ENCODE data around the gene FGF14.
A peak's percentile ranks its signal among the peaks of the same experiment; 100 is the strongest.

The FGF14 gene

GRCh38 chr13:102328909-102329308, 72.9 kb downstream of the FGF14 start:
- Mint-ChIP-seq H3K4me3 (no peak overlapping the region), H3K4me1 (no peaks in the 10 kb centered on the region), H3K9me3 (no peaks in the 10 kb centered on the region), H3K36me3 (no peaks in the 10 kb centered on the region), H3K27ac (no peak overlapping the region)
- DNase-seq (ENCODE audit: low spot score in 2 of 2) (no peak), ATAC-seq (no peak)

GRCh38 chr13:102327119-102327617, 74.7 kb downstream of the FGF14 start:
- no peak overlapping the region for H3K4me3 Mint-ChIP-seq
- no peaks in the 10 kb centered on the region for H3K36me3 Mint-ChIP-seq
- ATAC-seq (no peak), DNase-seq (ENCODE audit: low spot score in 2 of 2) (no peak)
- H3K27ac Mint-ChIP-seq: no peak overlapping the region
- H3K9me3 Mint-ChIP-seq: no peaks in the 10 kb centered on the region
- no peaks in the 10 kb centered on the region for H3K4me1 Mint-ChIP-seq

GRCh38 chr13:102326381-102327118, 75.3 kb downstream of the FGF14 start:
- DNase-seq (ENCODE audit: low spot score in 2 of 2) (no peak), ATAC-seq (no peak)
- H3K4me1 Mint-ChIP-seq: no peaks in the 10 kb centered on the region
- H3K4me3 Mint-ChIP-seq: no peak overlapping the region
- H3K27ac Mint-ChIP-seq: no peak overlapping the region
- H3K36me3 Mint-ChIP-seq: no peaks in the 10 kb centered on the region
- no peaks in the 10 kb centered on the region for H3K9me3 Mint-ChIP-seq

- Mint-ChIP-seq H3K36me3 (no peaks in the 10 kb centered on the region), H3K27ac (no peak overlapping the region), H3K9me3 (no peaks in the 10 kb centered on the region), H3K4me3 (no peak overlapping the region), H3K4me1 (no peaks in the 10 kb centered on the region)
- ATAC-seq (no peak), DNase-seq (ENCODE audit: low spot score in 2 of 2) (no peak)
These were observed 76.5 kb downstream of the FGF14 start for GRCh38 chr13:102325321-102325720.

GRCh38 chr13:102323505-102323904, 78.3 kb downstream of the FGF14 start:
- Mint-ChIP-seq H3K36me3 (no peaks in the 10 kb centered on the region), H3K9me3 (no peaks in the 10 kb centered on the region), H3K4me1 (no peaks in the 10 kb centered on the region), H3K4me3 (no peak overlapping the region), H3K27ac (no peak overlapping the region)
- no peak for ATAC-seq
- no peak for DNase-seq (ENCODE audit: low spot score in 2 of 2)

- Mint-ChIP-seq H3K27ac (no peak overlapping the region), H3K9me3 (no peaks in the 10 kb centered on the region), H3K36me3 (no peaks in the 10 kb centered on the region), H3K4me3 (no peak overlapping the region), H3K4me1 (no peaks in the 10 kb centered on the region)
- DNase-seq (ENCODE audit: low spot score in 2 of 2) (no peak), ATAC-seq (no peak)
These were observed 78.8 kb downstream of the FGF14 start for GRCh38 chr13:102323012-102323411.

GRCh38 chr13:102322211-102322610, 79.6 kb downstream of the FGF14 start:
- no peak for ATAC-seq
- Mint-ChIP-seq H3K27ac (no peak overlapping the region), H3K4me1 (no peaks in the 10 kb centered on the region), H3K4me3 (no peak overlapping the region), H3K9me3 (no peaks in the 10 kb centered on the region), H3K36me3 (no peaks in the 10 kb centered on the region)
- no peak for DNase-seq (ENCODE audit: low spot score in 2 of 2)

- H3K27ac Mint-ChIP-seq: no peak overlapping the region
- H3K4me3 Mint-ChIP-seq: no peak overlapping the region
- H3K36me3 Mint-ChIP-seq: no peaks in the 10 kb centered on the region
- DNase-seq (ENCODE audit: low spot score in 2 of 2) (no peak), ATAC-seq (peak; percentile 21)
- no peaks in the 10 kb centered on the region for H3K9me3 Mint-ChIP-seq
- H3K4me1 Mint-ChIP-seq: peaks cover under 1% of the 10 kb centered on the region
These were observed 83.6 kb downstream of the FGF14 start for GRCh38 chr13:102318233-102318632.

GRCh38 chr13:102317593-102317992, 84.3 kb downstream of the FGF14 start:
- no peak overlapping the region for H3K4me3 Mint-ChIP-seq
- H3K9me3 Mint-ChIP-seq: no peaks in the 10 kb centered on the region
- no peak overlapping the region for H3K27ac Mint-ChIP-seq
- DNase-seq (ENCODE audit: low spot score in 2 of 2) (no peak), ATAC-seq (no peak)
- H3K4me1 Mint-ChIP-seq: peaks cover 6% of the 10 kb centered on the region
- no peaks in the 10 kb centered on the region for H3K36me3 Mint-ChIP-seq

GRCh38 chr13:102316732-102317131, 85.1 kb downstream of the FGF14 start:
- Mint-ChIP-seq H3K4me1 (peaks cover 6% of the 10 kb centered on the region), H3K36me3 (no peaks in the 10 kb centered on the region), H3K9me3 (no peaks in the 10 kb centered on the region), H3K4me3 (no peak overlapping the region), H3K27ac (no peak overlapping the region)
- DNase-seq (ENCODE audit: low spot score in 2 of 2): no peak
- ATAC-seq: no peak

GRCh38 chr13:102312841-102313240, 89.0 kb downstream of the FGF14 start:
- no peak overlapping the region for H3K4me3 Mint-ChIP-seq
- no peaks in the 10 kb centered on the region for H3K36me3 Mint-ChIP-seq
- ATAC-seq (no peak), DNase-seq (ENCODE audit: low spot score in 2 of 2) (no peak)
- peaks cover 6% of the 10 kb centered on the region for H3K4me1 Mint-ChIP-seq
- H3K9me3 Mint-ChIP-seq: no peaks in the 10 kb centered on the region
- H3K27ac Mint-ChIP-seq: no peak overlapping the region

- Mint-ChIP-seq H3K36me3 (no peaks in the 10 kb centered on the region), H3K27ac (no peak overlapping the region), H3K9me3 (no peaks in the 10 kb centered on the region), H3K4me1 (peaks cover 6% of the 10 kb centered on the region), H3K4me3 (no peak overlapping the region)
- no peak for DNase-seq (ENCODE audit: low spot score in 2 of 2)
- no peak for ATAC-seq
These were observed 89.9 kb downstream of the FGF14 start for GRCh38 chr13:102311901-102312300.

GRCh38 chr13:102311419-102311796, 90.4 kb downstream of the FGF14 start:
- Mint-ChIP-seq H3K4me1 (peaks cover 6% of the 10 kb centered on the region), H3K36me3 (no peaks in the 10 kb centered on the region), H3K27ac (no peak overlapping the region), H3K9me3 (no peaks in the 10 kb centered on the region), H3K4me3 (no peak overlapping the region)
- DNase-seq (ENCODE audit: low spot score in 2 of 2): no peak
- no peak for ATAC-seq

- no peak for ATAC-seq
- DNase-seq (ENCODE audit: low spot score in 2 of 2): no peak
- Mint-ChIP-seq H3K4me3 (no peak overlapping the region), H3K4me1 (peaks cover 6% of the 10 kb centered on the region), H3K9me3 (no peaks in the 10 kb centered on the region), H3K36me3 (no peaks in the 10 kb centered on the region), H3K27ac (no peak overlapping the region)
These were observed 91.0 kb downstream of the FGF14 start for GRCh38 chr13:102310691-102311418.

GRCh38 chr13:102309110-102309509, 92.7 kb downstream of the FGF14 start:
- Mint-ChIP-seq H3K36me3 (no peaks in the 10 kb centered on the region), H3K4me3 (no peak overlapping the region), H3K9me3 (no peaks in the 10 kb centered on the region), H3K4me1 (peaks cover 6% of the 10 kb centered on the region), H3K27ac (no peak overlapping the region)
- peak; percentile 27 for ATAC-seq
- no peak for DNase-seq (ENCODE audit: low spot score in 2 of 2)

GRCh38 chr13:102302534-102302933, 99.3 kb downstream of the FGF14 start:
- Mint-ChIP-seq H3K27ac (no peak overlapping the region), H3K36me3 (no peaks in the 10 kb centered on the region), H3K4me1 (no peaks in the 10 kb centered on the region), H3K4me3 (no peak overlapping the region), H3K9me3 (no peaks in the 10 kb centered on the region)
- DNase-seq (ENCODE audit: low spot score in 2 of 2): no peak
- no peak for ATAC-seq

Data from stimulated activated effector memory CD8-positive, alpha-beta T cell treated with anti-CD3 and anti-CD28 coated beads, Interleukin-12 subunit alpha, Interleukin-12 subunit beta, amount 100 ng/mL, for 72 hours (primary cell).